8988T (cell line): ENCODE results near the gene PRKCG.

Experiments
- DNase-seq: peaks from one replicate; pipeline ENCODE4 v3.0.0; 2011

PRKCG gene

DNA sequence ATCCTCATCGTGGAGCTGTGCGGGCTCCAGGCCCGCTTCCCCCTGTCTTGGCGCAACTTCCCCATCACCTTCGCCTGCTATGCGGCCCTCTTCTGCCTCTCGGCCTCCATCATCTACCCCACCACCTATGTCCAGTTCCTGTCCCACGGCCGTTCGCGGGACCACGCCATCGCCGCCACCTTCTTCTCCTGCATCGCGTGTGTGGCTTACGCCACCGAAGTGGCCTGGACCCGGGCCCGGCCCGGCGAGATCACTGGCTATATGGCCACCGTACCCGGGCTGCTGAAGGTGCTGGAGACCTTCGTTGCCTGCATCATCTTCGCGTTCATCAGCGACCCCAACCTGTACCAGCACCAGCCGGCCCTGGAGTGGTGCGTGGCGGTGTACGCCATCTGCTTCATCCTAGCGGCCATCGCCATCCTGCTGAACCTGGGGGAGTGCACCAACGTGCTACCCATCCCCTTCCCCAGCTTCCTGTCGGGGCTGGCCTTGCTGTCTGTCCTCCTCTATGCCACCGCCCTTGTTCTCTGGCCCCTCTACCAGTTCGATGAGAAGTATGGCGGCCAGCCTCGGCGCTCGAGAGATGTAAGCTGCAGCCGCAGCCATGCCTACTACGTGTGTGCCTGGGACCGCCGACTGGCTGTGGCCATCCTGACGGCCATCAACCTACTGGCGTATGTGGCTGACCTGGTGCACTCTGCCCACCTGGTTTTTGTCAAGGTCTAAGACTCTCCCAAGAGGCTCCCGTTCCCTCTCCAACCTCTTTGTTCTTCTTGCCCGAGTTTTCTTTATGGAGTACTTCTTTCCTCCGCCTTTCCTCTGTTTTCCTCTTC is 8.0 kb upstream of the PRKCG start:
- no peak for DNase-seq

DNA sequence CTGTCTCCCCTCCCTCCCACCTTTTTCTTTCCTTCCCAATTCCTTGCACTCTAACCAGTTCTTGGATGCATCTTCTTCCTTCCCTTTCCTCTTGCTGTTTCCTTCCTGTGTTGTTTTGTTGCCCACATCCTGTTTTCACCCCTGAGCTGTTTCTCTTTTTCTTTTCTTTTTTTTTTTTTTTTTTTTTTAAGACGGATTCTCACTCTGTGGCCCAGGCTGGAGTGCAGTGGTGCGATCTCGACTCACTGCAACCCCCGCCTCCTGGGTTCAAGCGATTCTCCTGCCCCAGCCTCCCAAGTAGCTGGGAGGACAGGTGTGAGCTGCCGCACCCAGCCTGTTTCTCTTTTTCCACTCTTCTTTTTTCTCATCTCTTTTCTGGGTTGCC is 7.4 kb upstream of the PRKCG start:
- DNase-seq: no peak

DNA sequence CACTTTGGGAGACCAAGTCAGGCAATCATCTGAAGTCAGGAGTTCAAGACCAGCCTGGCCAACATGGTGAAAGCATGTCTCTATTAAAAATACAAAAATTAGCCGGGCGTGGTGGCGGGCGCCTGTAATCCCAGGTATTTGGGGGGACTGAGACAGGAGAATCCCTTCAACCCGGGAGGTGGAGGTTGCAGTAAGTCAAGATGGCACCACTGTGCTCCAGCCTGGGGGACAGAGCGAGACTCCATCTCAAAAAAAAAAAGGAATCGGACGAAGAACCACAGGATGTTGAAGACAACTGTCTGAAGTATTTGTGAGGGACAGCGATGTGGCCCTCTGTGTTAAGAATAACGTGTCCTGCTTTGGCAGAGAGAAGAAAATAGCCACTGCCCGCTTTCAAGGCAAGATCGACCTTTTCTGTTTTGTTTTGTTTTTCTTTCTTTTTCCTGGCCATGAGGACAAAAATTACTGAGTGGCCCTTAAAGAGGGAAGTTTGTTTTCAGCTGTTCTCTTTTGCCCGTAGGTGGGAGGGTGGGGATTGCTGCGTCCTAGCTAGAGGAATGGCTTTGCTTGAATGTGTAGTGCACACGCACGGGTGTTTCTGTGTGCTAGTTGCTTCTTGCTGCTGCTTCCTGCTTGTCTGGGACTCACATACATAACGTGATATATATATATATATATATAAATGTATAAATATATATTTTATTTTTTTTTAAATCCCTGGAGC is 6.2 kb upstream of the PRKCG start:
- no peak for DNase-seq

DNA sequence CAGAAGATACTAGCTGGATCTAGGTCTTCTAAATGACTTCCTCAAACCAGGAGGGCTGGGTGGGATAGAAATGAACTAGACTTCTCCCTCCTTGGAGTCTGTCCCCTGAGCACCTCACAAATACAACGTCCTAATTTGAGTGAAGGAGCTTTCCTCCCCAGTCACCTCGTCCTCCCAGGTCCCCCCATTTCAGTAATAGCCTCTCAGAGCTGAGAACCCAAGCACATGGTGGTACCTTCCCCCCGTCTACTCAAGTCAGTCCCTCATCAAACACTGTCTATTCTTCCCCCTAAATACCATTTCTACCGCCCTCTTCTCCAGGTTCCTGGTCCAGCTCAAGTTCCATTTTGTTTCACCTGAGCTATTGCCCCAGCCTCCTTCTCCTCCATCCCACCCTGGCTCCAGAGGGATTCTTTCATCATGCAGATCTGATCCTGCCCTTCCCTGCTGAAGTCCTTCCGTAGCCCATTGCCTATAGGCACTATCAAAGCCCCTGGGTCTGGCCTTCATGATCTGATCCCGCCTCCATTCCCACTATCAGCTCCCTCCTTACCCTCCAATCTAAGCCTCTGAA is 5.3 kb upstream of the PRKCG start:
- DNase-seq: no peak

DNA sequence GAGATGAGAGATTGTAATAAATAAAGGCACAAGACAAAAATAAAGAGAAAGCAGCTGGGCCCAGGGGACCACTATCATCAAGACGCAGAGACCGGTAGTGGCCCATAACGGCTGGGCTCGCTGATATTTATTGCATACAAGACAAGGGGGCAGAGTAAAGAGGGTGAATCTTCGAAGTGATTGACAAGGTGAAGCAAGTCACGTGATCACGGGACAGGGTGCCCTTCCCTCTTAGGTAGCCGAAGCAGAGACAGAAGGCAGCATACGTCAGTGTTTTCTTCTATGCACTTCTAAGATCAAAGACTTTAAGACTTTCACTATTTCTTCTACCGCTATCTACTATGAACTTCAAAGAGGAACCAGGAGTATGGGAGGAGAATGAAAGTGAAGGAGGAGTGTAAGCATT is 4.6 kb upstream of the PRKCG start:
- DNase-seq: no peak

DNA sequence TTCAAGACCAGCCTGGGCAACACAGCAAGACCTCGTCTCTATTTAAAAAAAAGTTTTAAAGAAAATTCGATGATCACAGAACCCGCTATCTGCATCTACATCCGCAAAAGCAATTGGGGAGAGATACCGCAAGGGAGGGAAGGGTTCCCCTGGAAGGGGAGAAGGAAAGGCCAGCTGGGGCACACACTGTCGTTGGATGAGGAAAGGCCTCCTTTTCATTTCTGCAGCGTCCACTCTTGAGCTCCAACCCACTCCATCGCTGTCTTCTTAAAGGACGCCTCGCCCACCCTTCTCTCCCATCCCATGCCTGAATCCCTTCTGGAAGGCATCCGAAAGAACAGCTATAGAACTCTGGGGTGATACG is 3.2 kb upstream of the PRKCG start:
- no peak for DNase-seq

DNA sequence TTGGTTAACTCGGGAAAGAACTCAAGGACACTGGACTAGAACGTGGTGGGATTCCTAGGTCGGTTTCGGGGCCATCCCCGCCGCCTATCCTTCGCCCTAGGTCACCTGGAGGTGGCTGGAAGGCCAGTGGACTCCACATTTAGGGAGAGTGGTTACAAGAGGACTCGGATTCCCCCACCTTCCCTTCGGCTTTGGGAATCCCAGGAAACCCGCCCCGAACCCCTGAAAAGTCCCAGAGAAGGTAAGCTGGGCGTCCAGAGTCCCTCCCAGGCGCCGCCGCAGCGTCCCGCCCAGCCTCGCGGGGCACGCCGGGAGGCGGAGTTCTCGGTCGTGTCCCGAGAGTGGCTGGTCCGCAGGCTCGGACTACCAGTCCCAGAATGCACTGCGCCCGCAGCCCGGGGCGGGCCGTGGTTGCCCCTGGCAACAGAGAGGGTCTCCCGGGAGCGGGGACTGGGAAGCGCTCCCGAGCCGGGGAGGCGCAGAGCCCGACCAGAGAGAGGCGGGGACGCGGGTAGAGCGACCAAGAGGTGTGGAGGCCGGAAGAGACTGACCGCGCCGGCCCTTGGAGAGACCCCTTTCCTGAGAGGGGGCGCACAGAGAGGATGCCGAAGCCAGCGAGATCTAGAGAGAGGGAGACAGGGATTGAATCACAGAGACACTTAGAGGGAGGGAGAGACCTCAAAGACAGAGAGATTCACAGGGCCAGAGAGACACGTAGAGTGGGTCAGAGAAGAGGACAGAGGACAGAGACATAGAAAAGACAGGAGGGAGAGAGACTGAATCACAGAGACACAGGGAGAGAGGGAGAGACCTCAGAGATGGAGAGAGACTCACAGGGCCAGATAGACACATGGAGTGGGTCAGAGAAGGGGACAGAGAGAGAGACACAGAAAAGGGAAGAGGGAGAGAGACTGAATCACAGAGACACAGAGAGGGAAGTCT is 2.6 kb upstream of the PRKCG start:
- DNase-seq: peak; percentile 78

DNA sequence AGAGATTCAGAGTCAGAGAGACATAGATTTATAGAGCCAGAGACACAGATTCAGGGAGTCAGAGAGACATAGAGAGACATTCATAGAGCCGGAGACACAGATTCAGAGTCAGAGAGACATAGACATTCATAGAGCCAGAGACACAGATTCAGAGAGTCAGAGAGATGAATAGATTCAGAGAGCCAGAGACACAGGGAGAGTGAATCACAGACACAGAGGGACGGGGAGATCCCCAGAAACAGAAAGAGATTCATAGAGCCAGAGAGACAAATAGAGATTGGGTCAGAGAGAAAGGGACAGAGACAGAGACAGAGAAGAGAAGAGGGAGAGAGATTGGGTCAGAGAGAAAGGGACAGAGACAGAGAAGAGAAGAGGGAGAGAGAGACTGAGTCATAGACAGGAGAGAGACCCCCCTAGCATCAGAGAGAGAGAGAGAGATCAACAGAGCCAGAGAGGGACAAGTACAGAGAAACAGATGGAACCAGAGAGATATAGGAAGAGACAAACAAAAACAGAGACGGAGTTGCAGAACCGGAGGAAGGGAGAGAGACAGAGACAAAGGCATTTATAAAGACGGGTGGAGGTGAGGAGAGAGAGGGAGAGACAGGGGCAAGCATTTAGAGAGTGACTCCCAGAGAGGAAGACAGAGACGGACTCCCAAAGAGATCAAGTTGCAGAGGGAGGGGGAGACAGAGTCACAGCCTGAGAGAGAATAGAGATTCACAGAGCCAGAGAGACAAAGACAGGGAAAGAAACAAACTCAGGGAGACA is 1.1 kb upstream of the PRKCG start:
- no peak for DNase-seq

DNA sequence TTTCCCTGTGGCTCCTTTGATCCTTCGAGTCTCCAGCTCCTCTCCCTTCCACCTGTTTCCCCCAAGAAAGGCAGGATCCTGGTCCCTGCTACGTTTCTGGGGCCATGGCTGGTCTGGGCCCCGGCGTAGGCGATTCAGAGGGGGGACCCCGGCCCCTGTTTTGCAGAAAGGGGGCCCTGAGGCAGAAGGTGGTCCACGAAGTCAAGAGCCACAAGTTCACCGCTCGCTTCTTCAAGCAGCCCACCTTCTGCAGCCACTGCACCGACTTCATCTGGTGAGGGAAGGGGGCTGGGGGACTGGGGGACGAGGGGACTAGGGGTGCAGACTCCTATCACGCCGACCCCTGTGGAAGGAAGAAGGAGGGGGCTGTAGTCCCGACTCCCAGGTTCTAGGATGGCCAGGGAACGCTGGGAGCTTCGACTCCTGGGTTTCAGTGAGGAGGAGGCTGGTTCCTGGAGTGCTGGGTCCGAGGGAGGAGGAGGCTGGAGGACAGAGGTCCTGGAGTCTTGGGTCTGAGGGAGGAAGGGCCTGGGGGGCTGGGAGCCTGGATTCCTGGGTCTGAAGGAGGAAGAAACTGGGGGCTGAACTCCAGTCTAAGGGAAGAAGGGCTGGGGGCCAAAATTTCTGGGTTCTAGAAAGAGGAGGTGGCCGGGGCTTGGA is 524 bp downstream of the PRKCG start:
- no peak for DNase-seq

DNA sequence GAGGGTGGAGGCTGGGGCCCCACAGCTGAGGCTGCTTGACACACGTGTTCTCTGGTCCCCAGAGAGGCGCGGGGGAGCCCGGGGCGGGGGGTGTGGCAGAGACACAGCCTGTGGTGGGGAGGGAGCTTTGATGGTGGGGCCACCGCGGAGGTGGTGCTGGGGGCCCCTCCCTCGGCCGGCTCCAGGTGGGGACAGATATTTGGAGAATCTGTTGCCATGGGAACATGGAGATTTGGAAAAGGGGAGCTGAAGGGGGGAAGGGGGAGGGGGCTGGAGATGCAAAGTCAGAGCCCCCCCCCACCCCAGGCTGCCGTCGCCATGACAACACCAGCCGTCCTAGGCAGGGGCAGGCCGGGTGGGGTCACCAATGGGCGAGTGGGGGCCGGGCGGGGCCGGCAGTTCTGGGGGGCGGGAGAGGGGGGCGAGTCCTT is 1.2 kb downstream of the PRKCG start:
- DNase-seq: no peak

DNA sequence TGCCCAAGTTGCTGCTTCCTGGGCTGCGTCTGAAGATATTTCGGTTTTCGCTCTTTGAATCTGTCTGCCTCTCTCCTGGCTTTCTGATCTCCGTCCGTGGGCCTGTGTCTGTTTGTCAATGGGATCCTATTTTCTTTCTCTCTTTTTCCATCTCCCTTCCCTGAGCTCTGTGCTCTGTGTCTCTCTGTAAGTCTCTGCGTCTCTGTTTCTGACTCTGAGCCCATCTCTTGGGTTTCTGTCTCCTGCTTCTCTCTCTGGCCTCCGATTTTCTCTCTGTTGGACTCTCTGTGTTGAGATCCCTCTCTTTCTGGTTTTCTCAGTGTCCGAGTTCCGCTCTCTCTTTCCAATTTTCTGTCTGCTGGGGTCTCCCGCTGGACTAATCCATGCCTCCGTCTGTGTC is 1.7 kb downstream of the PRKCG start:
- no peak for DNase-seq

DNA sequence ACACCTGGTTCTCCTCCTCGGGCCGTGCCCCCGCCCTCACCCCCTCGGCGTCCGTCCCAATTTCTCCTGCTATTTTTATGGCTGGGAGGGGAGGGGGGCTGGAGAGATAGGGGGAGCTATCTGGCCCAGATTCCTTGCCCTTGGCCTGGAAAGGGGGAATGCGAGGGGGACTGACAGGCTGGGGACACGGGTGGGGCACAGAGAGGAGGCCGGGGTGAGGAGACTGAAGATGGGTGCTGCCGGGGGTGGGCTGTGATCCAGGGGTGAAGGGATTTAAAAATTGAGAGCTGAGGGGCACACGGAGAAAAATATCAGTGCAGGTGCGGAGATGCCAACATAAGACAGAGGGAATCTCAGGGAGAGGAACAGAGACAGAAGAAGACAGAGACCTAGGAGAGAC is 2.3 kb downstream of the PRKCG start:
- DNase-seq: no peak

DNA sequence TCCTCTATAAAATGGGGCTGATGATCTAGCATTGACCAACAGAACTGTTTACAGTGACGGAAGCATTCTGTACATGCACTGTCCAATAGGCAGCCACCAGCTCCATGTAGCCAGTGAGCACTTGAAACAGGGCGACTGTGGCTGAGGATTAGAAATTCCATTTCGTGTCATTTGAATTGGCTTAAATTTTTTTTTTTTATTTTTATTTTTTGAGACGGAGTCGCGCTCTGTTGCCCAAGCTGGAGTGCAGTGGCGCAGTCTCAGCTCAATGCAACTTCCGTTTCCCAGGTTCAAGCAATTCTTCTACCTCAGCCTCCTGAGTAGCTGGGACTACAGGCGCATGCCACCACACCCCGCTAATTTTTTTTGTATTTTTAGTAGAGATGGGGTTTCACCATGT is 3.0 kb downstream of the PRKCG start:
- DNase-seq: no peak

DNA sequence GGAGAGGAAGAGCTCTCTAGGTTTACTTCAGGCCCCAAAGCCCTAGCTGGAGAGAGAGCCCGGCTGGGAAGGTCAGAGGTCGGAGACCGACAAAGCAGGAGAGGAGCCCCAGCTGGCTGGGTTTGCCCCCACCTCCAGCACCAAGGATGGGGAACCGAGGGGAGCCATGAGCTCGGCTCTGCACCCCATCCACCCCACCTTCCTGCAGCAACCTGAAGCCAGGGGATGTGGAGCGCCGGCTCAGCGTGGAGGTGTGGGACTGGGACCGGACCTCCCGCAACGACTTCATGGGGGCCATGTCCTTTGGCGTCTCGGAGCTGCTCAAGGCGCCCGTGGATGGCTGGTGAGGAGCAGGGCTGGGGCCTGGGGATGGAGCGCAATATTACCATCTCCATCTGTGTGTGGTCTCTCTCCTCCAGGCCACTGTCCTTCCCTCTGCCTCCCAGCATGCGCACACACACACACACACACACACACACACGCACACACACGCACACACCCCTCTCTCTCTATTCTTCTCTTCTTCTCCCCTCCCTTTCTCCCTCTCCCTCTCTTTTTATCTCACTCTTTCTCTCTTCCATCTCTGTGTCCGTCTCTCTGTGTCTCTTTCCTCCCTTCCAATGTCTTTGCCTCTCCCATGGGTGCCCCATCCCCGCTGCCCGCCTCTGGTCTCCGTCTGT is 10.4 kb downstream of the PRKCG start:
- DNase-seq: no peak

DNA sequence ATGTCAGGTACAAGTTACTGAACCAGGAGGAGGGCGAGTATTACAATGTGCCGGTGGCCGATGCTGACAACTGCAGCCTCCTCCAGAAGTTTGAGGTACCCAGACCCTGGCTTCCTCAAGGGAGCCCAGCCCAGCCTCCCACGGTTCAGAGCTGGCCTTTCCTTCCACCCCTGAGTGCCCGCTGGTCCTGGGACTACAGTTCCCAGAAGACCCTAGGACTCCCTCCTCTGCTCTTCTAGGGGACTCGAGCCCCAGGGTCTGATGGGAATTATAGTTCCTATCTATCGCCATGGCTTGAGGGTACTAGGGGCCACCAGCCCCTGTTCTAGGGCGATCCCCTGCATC is 11.0 kb downstream of the PRKCG start:
- peak; percentile 56 for DNase-seq

DNA sequence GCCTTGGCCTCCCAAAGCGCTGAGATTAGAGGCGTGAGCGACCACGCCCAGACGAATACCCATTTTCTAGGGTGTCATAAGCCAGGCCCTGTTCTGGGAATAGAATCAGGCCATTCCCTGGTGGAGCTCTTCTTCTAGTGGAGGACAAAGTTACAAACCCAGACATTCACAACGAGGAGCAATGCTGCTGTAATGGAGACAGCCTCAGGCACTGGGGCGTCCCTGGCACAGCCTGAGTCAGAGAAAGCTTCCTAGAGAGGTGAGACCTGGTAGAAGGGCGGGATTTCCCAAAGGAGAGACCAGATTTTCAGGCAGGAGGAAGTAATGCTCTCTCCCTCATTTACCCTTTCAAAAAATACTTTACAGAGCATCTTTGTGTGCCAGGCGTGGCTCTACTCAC is 12.7 kb downstream of the PRKCG start:
- no peak for DNase-seq

DNA sequence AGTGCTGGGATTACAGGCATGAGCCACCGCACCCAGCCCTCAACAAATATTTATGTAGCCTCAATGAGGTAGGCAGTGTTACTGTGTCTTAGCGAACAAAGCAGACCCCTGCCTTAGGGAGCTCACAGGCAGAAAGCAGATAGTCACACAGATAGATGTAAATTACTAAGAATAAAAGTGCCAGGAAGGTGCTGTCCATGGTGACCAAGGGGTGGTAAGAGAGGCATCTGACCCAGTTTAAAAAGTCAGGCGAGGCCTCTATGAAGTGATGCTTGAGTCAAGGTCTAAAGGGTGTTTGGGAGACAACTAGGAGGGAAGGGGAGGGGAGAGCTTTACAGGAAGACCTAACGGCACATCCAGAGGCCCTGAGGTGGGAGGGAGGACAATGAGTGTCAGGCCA is 14.7 kb downstream of the PRKCG start:
- DNase-seq: no peak

DNA sequence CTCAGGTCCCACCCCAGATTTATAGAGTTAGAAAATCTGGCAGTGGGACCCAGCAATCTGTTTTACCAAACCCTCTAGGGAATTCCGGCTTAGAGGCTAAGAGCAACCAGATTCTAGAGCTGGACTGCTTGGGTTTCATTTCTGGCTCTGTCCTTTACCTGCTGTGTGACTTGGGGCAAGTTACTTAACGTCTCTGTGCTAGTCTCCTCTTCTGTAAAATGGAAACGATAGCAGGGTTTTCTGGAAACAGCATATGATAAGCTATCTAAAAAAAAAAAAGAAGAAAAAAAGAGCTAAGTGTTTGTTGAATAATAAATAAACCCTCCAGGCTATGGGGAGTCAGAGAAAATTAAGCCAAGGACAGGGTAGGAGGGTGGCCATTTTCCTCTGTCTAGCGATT is 15.5 kb downstream of the PRKCG start:
- no peak for DNase-seq

DNA sequence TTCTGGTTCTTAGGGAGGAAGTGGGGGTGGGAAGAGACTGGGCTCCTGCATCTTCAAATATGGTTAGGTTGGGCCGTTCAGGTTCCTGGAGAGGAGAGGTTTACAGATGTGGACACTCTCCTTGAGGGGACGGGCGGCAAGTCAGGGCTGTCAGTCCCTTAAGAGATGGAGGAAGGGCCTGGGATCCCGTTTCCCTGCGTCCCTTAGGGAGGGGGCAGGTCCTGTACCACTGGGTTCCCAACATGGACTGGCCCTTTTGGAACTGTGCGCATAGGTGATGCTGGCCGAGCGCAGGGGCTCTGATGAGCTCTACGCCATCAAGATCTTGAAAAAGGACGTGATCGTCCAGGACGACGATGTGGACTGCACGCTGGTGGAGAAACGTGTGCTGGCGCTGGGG is 16.2 kb downstream of the PRKCG start:
- DNase-seq: no peak

DNA sequence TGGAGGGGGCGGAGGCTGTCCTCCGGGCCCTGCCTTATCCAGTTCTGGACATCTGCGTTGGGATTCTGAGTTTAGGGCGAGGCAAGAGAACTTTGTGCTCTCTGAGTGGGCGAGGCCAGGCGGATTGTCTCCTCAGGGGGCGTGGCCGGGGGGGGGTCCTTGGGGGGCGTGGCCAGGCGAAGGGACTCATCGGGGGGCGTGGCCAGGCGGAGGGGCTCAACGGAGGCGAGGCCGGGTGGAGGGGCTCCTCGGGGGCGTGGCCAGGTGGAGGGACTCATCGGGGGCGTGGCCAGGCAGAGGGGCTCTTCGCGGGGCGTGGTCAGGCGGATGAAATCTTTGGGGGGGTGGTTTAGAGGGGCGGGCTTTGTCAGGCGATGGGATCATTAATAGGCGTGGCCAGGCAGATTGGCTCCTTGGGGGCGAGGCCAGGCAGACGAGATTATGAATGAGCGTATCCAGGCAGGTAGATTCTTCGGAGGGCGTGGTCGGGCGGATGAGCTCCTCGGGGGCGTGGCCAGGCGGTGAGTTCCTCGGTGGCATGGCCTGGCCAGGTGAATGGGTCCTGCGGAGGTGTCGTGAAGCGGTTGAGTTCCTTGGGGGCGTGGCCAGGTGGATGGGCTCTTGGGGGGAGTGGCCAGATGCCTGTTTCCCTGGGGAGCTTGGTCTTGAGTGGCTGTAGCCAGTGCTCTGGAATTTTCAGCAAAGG is 16.8 kb downstream of the PRKCG start:
- DNase-seq: no peak
